Activated T-cell treated with anti-CD3 and anti-CD28 coated beads, Interleukin-2, amount 50 U/mL, for 1 hour (primary cell): Measurements from ENCODE around the gene ALX4.

Experiments
- DNase-seq: peaks from one replicate; pipeline ENCODE4 v3.0.0-alpha.2; 2020

ALX4 gene

GRCh38 chr11:44335052-44335760 is 25.3 kb upstream of the ALX4 start:
- DNase-seq, result no peak

GRCh38 chr11:44334356-44335004 is 24.5 kb upstream of the ALX4 start:
- DNase-seq, result no peak

DNA sequence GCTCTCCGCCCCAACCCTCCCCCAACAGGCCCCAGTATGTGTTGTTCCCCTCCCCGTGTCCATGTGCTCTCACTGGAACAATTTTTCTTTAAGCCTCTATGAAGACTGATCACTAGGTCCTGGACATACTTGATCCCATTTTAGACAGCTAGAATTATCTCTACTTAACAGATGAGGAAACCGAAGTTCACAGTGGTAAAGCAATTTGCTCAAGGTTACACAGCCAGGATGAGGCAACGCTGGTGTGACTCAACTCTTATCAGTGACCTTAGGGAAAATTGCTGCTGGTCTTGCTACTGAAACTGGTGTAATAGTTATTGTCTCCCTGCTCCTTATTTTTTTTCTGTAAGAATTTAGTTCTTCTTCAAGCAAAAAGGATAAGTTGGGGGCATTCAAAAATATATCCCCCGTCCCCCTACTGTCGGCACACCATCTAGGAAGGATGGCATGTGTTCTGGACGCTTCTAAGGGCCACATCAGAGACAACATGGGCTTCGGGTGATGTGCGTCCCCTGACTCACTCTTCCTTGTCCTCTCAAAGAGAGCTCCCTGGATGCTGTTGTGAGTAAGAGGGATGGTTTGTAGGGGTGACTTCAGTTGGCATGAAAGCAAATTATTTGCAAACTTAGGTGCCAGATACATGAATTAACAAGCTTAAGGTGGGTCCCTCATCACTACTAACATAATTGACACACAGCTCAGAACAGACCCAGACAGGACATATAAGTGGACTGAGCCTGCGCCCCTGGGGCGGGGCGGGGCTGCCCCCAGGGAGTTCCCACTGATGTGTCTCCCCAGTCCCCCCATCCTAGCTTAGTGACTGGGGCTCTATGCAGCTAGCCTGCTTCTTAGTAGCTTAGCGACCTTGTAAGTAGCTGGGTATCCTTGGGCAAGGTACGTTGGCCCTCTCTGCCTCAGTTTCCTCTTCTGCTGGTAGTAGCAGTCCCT is 23.6 kb upstream of the ALX4 start:
- no peak for DNase-seq

DNA sequence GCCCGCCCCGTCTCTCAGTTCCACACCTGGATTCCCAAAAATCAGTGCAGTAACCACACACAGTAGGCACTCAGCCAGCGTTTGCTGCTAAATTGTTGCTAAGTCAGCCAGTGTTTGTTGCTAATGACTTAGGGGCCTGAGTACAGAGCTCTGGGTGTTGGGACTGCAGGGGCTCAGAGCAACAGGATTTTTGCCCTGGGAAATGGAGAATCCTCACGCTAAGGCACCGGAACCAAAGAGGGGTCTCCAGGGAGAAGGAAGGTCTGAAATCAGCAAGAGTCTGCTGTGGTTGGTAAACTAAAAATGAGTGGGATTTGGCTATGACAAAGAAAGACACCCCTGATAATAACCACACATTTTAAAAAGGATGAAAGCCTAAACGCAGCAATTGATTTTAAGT is 22.7 kb upstream of the ALX4 start:
- DNase-seq, result no peak

DNA sequence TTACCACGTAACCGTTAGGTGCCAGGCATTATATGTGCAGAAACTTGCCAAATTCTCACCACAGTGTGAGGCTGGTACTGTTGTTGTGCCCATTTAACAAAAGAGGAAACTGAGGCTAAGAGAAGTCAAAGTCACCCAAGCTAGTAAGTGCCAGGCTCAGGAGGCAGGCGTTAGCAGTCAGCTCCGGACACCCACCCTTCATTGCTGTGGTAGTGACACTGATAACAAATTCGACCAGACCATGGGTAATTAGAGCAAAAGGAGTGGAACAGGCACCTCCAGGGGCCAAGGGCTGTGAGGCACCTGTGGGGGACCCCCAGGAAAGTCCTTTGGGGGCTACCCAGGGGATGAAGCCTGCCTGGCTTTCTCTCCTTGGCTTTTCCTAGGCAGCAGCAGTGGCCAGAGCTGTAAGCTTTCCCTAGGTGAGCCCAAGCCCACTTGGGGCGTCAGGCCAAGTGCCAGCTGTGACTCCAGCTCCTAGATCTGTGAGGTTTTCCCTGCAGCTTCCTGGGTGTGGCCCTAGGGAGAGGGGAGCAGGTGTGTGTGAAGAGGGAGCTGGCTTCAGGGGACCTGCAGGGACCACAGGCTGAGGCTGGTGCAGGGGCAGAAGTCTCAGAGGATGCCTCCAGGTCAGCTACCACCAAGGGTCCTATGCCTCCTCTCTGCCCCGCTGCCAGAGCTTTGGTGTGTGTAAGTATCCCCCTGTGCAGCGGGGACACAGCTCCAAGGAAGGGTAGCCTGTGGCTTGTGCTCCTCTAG is 19.7 kb upstream of the ALX4 start:
- no peak for DNase-seq

- no peak for DNase-seq
Measured at GRCh38 chr11:44328138-44328660, 18.3 kb upstream of the ALX4 start.

GRCh38 chr11:44327730-44328129 is 17.8 kb upstream of the ALX4 start:
- DNase-seq, result no peak

- DNase-seq, result no peak
Measured at GRCh38 chr11:44326615-44327475, 16.9 kb upstream of the ALX4 start.

DNA sequence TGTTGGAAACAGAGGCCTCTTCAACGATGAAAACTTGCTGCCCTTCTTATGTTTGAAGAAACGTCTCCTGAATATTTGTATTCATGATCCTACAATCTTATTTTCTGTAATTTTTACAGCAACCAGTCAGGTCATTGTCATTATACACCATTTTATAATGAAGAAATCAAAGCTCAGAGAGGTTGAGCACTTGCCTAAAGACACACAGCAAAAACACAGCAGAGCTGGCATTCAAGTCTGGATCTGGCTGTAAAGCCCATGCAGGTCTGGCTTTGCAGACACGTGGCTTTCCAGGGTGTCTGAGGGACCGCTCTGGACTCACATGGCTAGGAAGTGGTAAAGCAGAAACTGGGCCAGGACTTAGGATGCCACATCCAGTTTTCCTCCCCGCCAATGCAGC is 15.8 kb upstream of the ALX4 start:
- DNase-seq, result no peak

- no peak for DNase-seq
Measured at GRCh38 chr11:44324749-44325525, 15.0 kb upstream of the ALX4 start.

GRCh38 chr11:44324222-44324621 is 14.3 kb upstream of the ALX4 start:
- no peak for DNase-seq

DNA sequence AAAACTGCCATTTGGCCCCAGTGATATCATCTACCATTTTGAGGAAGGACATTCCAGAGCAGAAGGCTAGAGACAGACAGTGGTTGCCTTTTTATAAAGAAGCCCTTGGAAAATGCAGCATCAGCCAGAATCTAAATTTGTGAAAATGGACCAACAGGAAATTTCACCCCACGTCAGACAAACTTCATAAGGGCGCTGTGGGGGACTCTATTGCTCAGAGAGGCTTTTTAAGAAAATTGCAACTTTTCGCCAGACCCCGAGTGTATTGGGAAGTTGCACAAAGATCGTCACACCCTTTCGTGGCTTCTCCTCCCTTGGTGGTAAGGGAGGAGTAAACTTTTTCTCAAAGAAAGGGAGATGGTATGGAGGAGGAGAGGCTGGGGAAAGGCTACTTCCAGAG is 12.3 kb upstream of the ALX4 start:
- DNase-seq, result no peak

DNA sequence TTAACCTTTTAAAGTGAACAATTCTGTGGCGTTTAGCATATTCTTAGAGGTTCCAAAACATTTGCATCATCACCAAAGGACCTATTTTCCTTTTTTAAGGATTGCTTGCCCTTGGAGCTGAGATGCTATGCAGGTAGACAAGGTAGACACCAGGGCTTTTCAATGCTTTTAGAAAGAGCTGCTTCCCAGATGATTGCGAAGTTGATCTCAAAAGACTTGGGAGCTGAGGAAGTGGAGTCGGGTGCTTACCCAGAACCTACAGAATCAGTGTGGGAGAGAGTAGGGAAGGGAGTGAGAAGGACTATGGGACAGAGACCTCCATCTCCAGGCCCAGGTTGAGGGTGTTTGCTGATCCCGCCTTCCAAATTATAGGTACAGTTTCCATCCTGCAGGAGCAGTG is 11.1 kb upstream of the ALX4 start:
- no peak for DNase-seq

GRCh38 chr11:44320289-44320973 is 10.5 kb upstream of the ALX4 start:
- DNase-seq, result no peak

GRCh38 chr11:44319552-44320288 is 9.8 kb upstream of the ALX4 start:
- DNase-seq, result no peak

DNA sequence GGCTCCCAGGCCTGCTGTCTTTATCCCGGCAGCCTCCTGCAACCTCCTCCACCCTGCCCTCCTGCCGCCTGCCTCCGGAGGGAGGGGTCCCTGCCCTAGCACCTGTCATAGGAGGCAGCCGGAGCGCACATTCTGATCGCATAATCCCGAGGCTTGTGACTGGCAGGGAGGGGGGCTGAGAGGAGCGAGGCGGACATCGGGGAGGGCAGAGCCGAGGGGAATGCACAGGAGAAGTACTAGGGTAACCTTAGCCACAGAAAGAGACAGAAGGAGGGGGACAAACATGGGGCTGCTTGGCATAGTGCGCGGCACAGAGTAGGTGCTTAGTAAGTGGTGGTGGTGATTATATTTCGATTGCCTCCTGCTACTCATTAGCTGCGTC is 9.2 kb upstream of the ALX4 start:
- DNase-seq, result no peak

DNA sequence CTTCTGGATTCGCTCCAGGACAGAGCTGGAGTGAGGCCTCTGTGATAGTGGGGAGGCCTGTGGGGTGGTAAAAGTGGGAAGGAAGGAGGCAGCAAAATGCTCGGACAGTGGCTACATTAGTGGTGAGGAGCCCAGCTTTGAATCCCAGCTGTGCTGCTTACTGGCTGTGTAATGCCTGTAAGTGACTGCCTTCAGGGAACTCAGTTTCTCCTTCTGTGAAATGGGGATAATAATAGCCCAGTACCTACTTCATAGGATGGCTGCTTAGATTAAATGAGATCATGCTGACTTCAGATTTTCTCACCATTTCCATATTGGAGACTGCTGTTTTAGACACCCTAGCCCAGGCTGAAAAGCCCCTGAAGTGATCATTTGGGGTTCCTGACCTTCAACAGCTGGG is 8.4 kb upstream of the ALX4 start:
- no peak for DNase-seq

GRCh38 chr11:44316659-44317240 is 6.8 kb upstream of the ALX4 start:
- DNase-seq, result no peak
